ENCODE results near the gene IL22.
A peak's percentile ranks its signal among the peaks of the same experiment; 100 is the strongest.
"Not testable (repeated sequence)": the region's sequence is repeated elsewhere in the genome, so short reads cannot be mapped to it uniquely, and the experiment has no call there.

IL22 gene

GRCh38 chr12:68229956-68230355, 23.4 kb downstream of the IL22 start:
- DNase-seq (ENCODE audit: low spot score): no peak

GRCh38 chr12:68227356-68227755, 26.0 kb downstream of the IL22 start:
- no peak for DNase-seq (ENCODE audit: low spot score)

GRCh38 chr12:68225576-68226476, 27.6 kb downstream of the IL22 start, which contains the start of gene IL26:
TSS of gene IL26 (minus strand) at chr12:68225810. CDS start at chr12:68225756, 54 bp downstream.
- no peak for DNase-seq (ENCODE audit: low spot score)

GRCh38 chr12:68224613-68225285, 28.7 kb downstream of the IL22 start:
- DNase-seq (ENCODE audit: low spot score): no peak

- peak; percentile 85 for DNase-seq (ENCODE audit: low spot score)
Measured at GRCh38 chr12:68223067-68223747, 30.2 kb downstream of the IL22 start.

GRCh38 chr12:68222326-68222725, 31.1 kb downstream of the IL22 start:
- no peak for DNase-seq (ENCODE audit: low spot score)

- DNase-seq (ENCODE audit: low spot score): no peak
Measured at GRCh38 chr12:68221497-68221896, 31.9 kb downstream of the IL22 start.

- no peak for DNase-seq (ENCODE audit: low spot score)
Measured at GRCh38 chr12:68210875-68211274, 42.5 kb downstream of the IL22 start.

- DNase-seq (ENCODE audit: low spot score): not testable (repeated sequence)
Measured at GRCh38 chr12:68209048-68209728, 44.2 kb downstream of the IL22 start.

- DNase-seq (ENCODE audit: low spot score): no peak
Measured at GRCh38 chr12:68207276-68207675, 46.1 kb downstream of the IL22 start.

- DNase-seq (ENCODE audit: low spot score): no peak
Measured at GRCh38 chr12:68206446-68206845, 47.0 kb downstream of the IL22 start.

GRCh38 chr12:68203460-68203875, 49.9 kb downstream of the IL22 start:
- no peak for DNase-seq (ENCODE audit: low spot score)

- DNase-seq (ENCODE audit: low spot score): no peak
Measured at GRCh38 chr12:68200854-68201253, 52.5 kb downstream of the IL22 start.

GRCh38 chr12:68199127-68199526, 54.3 kb downstream of the IL22 start:
- no peak for DNase-seq (ENCODE audit: low spot score)

GRCh38 chr12:68198507-68199086, 54.8 kb downstream of the IL22 start:
- no peak for DNase-seq (ENCODE audit: low spot score)

Measured in globus pallidus (tissue), 1 donor.